Measurements from ENCODE around the gene CABLES2.

DNA sequence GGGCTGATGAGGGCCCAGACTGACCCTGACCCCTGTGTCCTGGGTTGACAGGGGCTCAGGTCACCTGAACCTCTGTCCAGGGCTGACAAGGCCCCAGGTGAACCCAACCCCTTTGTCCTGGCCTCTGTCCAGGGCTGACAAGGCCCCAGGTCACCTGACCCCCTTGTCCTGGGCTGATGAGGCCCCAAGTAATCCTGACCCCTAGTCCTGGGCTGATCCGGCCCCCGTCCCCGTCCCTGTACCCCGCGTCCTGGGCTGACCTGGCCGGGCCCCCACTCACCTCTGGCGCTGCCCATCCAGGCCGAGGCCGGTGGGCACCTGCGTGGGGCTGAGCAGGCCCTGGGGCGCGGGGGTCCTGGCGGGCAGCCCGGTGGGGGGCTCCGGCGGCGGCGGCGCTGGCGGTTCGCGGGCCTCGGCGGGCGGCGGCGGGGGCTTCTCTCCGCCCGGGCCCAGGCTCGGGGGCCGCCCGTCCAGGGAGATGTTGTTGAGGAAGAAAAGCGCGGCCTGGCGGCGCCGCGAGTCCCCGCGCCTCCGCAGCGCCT is 379 bp downstream of the CABLES2 start:
- TF ChIP-seq, protein P1, sequence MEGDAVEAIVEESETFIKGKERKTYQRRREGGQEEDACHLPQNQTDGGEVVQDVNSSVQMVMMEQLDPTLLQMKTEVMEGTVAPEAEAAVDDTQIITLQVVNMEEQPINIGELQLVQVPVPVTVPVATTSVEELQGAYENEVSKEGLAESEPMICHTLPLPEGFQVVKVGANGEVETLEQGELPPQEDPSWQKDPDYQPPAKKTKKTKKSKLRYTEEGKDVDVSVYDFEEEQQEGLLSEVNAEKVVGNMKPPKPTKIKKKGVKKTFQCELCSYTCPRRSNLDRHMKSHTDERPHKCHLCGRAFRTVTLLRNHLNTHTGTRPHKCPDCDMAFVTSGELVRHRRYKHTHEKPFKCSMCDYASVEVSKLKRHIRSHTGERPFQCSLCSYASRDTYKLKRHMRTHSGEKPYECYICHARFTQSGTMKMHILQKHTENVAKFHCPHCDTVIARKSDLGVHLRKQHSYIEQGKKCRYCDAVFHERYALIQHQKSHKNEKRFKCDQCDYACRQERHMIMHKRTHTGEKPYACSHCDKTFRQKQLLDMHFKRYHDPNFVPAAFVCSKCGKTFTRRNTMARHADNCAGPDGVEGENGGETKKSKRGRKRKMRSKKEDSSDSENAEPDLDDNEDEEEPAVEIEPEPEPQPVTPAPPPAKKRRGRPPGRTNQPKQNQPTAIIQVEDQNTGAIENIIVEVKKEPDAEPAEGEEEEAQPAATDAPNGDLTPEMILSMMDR (IDR thresholded peaks at IDR 0.05): no peak
- no peak for TF ChIP-seq POLR2A (IDR thresholded peaks at IDR 0.05)

Measured in testis (tissue), 2 donors.